Glutamatergic neuron (in vitro differentiated cells): ENCODE data around the gene GNAT3. TPM values are rescaled to one million over a fixed set of nuclear protein-coding genes. Genes with fewer than 3 reads are reported as not detected.

Experiments
- DNase-seq: peaks from one replicate; pipeline ENCODE4 v3.0.0; 2022
- H3K27ac Mint-ChIP-seq: one replicate; pipeline ENCODE4 v1.8.0; 2020; ENCODE audit warnings: mild to moderate bottlenecking, mixed read lengths, inconsistent platforms; ENCODE audit not compliant: unreplicated experiment
- H3K27me3 Mint-ChIP-seq: one replicate; pipeline ENCODE4 v1.8.0; 2020; ENCODE audit warnings: mild to moderate bottlenecking, moderate library complexity, mixed read lengths, inconsistent platforms; ENCODE audit not compliant: unreplicated experiment
- H3K36me3 Mint-ChIP-seq: one replicate; pipeline ENCODE4 v1.8.0; 2020; ENCODE audit warnings: mild to moderate bottlenecking, mixed read lengths, inconsistent platforms; ENCODE audit not compliant: unreplicated experiment
- H3K4me1 Mint-ChIP-seq: one replicate; pipeline ENCODE4 v1.8.0; 2020; ENCODE audit warnings: mild to moderate bottlenecking, low read depth, mixed read lengths, inconsistent platforms; ENCODE audit not compliant: unreplicated experiment
- H3K4me3 Mint-ChIP-seq: one replicate; pipeline ENCODE4 v1.8.0; 2020; ENCODE audit warnings: mild to moderate bottlenecking, mixed read lengths, inconsistent platforms; ENCODE audit not compliant: unreplicated experiment
- H3K9me3 Mint-ChIP-seq: one replicate; pipeline ENCODE4 v1.8.0; 2020; ENCODE audit warnings: mild to moderate bottlenecking, moderate library complexity, mixed read lengths, inconsistent platforms; ENCODE audit not compliant: unreplicated experiment
- CTCF ChIP-seq: fragments of 200-600 bp; sonication (generic); IDR thresholded peaks from one replicate; pipeline ENCODE4 v1.5.0; 2021; ENCODE audit not compliant: partially characterized antibody, unreplicated experiment
- total RNA-seq: library from RNA; stranded (reverse); fragmentation: NEBNext Ultra II Directional; extraction: Animal tissue kit (Norgen Biotek cat#: 25700); gene quantifications from one replicate; pipeline ENCODE4 v1.2.1, GENCODE V29; 2021; ENCODE audit not compliant: unreplicated experiment

Gene GNAT3
- total RNA-seq, 1 donor from 2014 or later: 2.0 TPM

GRCh38 chr7:80443325-80443724, 68.5 kb downstream of the GNAT3 start:
- Mint-ChIP-seq H3K27me3 (no peaks in the 10 kb centered on the region), H3K4me3 (no peak overlapping the region), H3K9me3 (no peaks in the 10 kb centered on the region), H3K27ac (no peak overlapping the region), H3K36me3 (no peaks in the 10 kb centered on the region), H3K4me1 (peaks cover 6% of the 10 kb centered on the region)
- DNase-seq: no peak
- TF ChIP-seq CTCF: no peak

- Mint-ChIP-seq H3K27me3 (no peaks in the 10 kb centered on the region), H3K4me3 (no peak overlapping the region), H3K36me3 (no peaks in the 10 kb centered on the region), H3K9me3 (no peaks in the 10 kb centered on the region), H3K4me1 (peaks cover 6% of the 10 kb centered on the region), H3K27ac (no peak overlapping the region)
- DNase-seq: no peak
- no peak for TF ChIP-seq CTCF
Measured at GRCh38 chr7:80440883-80441282, 71.0 kb downstream of the GNAT3 start.

- no peak for TF ChIP-seq CTCF
- Mint-ChIP-seq H3K27me3 (no peaks in the 10 kb centered on the region), H3K27ac (no peak overlapping the region), H3K4me3 (no peak overlapping the region), H3K4me1 (peaks cover 6% of the 10 kb centered on the region), H3K36me3 (no peaks in the 10 kb centered on the region), H3K9me3 (no peaks in the 10 kb centered on the region)
- no peak for DNase-seq
Measured at GRCh38 chr7:80439894-80440821, 71.7 kb downstream of the GNAT3 start.

- Mint-ChIP-seq H3K9me3 (no peaks in the 10 kb centered on the region), H3K4me3 (no peak overlapping the region), H3K27me3 (peaks cover 3% of the 10 kb centered on the region), H3K4me1 (peaks cover 3% of the 10 kb centered on the region), H3K36me3 (no peaks in the 10 kb centered on the region), H3K27ac (no peak overlapping the region)
- TF ChIP-seq CTCF: no peak
- DNase-seq: no peak
Measured at GRCh38 chr7:80435521-80435920, 76.3 kb downstream of the GNAT3 start.

- no peak for TF ChIP-seq CTCF
- Mint-ChIP-seq H3K36me3 (no peaks in the 10 kb centered on the region), H3K27ac (no peak overlapping the region), H3K4me3 (no peak overlapping the region), H3K9me3 (no peaks in the 10 kb centered on the region), H3K4me1 (no peaks in the 10 kb centered on the region), H3K27me3 (peaks cover 3% of the 10 kb centered on the region)
- no peak for DNase-seq
Measured at GRCh38 chr7:80434047-80434446, 77.8 kb downstream of the GNAT3 start.
